ENCODE results near the gene RAPGEF5.

The RAPGEF5 gene

DNA sequence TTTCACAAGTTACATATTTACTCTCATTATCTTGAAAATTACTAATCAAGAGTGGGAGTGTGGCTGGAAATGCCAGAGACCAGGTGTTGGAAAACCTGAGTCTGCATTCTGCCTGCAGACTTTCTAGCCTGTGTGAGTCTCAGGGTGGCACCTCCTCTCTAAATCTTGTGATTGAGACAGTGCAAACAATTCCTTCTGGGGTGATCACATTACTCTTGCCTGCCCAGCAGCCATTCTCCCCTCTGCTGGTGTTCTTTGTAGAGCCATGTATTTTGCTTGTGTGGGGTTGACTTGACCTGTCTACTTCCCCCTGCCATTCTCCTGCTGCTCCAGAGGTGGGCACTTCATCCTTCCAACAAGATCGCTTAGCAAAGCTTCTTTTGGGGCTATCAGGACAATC lies 101.1 kb downstream of the RAPGEF5 start:
- DNase-seq: no peak

- DNase-seq: no peak
Measured at GRCh38 chr7:22255342-22255741, 101.6 kb downstream of the RAPGEF5 start.

GRCh38 chr7:22252936-22253536 lies 103.9 kb downstream of the RAPGEF5 start:
- DNase-seq: no peak

DNA sequence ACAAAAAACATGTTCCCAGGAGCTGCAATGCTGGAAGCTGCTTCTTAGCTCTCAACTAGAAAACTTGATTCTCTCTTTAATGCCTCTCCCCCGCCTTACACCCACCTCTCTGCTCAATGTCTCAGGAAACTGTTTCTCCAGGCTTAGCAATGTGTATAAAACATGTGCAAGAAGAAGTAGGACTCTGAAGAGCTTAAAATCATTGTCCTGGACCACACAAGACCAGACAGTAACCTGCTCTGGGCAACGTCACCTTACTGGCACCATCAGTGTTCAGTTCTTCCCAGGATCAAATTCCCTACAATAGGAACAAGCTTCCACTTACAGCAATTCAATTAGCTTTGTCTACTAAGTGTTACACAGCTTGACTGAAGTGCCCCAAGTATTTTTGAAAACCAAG lies 104.9 kb downstream of the RAPGEF5 start:
- DNase-seq: no peak

DNA sequence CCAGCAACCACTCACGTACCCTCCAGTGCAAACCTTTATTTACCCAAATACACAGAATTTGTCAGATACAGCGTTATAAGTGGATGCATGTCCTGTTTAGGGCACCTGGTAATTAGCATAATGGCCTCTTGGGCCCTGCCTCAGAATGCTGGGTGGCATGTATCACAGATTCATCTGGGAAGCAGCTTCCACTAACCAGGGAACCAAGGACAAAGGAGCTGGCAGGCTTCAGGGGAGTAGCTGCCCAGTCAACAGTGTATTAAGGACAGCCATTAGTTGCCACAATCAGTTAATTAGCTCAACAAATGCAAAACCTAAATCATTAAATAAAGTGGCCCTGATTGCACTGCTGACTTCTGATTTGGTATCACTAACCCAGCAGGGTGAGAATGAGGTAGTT lies 105.7 kb downstream of the RAPGEF5 start:
- no peak for DNase-seq

- DNase-seq: no peak
Measured at GRCh38 chr7:22250390-22250789, 106.6 kb downstream of the RAPGEF5 start.

DNA sequence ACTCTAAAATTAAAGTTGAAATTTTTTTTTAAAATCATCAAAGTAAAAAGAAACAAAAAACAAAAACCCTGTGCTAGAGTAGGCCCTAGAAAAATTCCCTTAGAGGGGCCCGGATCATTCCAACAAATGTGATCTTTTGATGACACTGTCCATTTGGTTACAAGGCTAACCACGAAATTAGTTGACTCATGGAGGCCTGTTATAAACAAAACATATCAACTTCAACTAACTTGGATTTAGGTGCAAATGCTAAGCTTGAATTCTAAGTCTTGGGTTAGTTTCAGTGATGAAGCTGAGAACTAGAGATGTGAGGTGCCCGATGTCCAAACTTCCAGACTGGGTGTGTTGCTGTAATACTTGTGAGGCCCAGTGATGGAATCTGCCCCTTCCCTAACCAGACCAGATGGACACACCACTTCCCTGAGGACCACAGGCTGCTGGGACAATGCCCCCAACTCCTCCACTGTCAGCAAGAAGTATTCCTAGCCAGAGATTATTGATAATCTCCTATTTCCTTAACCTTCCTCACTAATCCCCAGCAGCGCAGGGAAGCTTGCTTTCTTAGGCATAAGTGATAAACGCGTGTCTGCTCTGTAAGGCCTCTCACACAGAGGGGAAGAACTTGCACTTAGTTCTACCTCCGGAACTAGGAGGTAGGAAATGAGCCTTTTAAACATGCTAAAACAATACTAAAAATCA lies 108.7 kb downstream of the RAPGEF5 start:
- DNase-seq: no peak

DNA sequence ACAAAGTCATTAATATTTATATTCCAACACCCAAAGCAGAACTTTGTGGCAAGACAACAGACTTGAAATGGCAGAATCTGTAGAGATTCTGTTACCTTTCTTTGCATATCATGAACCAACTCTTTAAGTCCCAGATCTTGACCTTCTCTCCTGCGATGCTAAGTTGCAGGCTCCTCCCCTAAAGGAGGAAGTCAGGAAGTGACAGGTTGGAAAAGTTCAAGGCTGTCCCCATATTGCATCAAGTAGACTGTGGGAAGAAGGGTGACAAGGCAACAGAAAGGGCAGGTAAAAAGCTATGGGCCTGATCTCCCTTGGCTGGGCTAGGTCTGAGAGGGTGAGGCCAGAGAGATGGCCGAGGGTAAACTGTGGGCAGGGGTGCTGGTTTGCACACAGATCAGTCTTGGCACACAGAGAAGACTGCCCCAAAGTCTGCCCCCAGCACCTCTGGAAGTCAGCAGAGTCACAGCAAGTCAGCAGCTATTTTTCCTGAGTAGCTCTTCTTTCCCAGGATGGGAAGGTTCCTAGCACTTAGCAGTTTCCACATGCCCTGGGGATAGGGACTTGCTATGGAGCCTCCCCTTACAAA lies 115.1 kb downstream of the RAPGEF5 start:
- DNase-seq: no peak

DNA sequence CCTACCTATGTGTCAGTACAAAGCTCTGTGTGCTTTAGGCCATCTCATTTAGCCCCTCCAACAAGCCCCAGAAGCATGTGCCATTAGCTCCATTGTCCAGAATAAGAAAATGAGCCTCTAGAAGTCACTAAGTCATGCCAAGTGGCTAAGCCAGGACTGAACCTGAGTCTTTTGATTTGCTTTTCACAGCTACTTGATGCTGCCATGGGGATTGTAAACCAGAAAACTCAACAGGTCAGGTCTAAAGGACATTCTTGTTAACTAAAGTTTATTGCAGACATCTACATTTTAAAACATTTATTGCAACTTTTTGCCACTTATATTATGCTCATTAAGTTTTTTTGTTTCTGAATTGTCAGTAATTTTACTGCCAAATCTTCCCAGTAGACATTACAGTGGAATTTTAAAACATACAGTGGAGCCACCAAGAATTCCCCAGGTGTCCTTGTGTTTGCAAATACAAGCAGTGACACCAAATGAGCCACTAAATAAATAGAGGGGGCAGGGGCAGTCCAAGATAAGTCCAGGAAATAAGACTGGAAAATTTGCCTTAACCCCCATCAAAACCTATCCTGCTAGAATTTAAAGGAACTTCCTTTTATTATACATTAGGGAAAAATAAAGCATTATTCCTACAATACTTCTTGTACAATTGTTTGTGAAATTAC lies 115.9 kb downstream of the RAPGEF5 start:
- DNase-seq: no peak

- no peak for DNase-seq
Measured at GRCh38 chr7:22238354-22239311, 118.3 kb downstream of the RAPGEF5 start.

DNA sequence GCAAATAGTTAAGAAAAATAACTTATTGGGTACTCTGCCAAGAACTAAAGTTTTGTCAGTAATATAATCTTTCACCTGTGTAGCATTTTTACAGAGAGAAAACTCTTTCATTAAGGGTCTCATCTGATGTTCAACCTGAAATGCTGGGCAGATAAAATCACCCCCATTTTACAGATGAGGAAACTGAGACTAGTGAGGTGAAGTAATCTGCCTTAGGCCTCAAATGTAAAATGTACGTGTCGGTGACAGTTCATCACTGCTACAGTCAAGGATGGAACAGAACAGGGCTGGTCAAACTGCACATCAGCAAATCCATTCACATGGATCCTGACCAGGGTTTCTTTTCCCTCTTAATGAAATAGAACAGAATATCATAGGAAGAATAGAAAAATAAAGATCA lies 121.8 kb downstream of the RAPGEF5 start:
- no peak for DNase-seq

DNA sequence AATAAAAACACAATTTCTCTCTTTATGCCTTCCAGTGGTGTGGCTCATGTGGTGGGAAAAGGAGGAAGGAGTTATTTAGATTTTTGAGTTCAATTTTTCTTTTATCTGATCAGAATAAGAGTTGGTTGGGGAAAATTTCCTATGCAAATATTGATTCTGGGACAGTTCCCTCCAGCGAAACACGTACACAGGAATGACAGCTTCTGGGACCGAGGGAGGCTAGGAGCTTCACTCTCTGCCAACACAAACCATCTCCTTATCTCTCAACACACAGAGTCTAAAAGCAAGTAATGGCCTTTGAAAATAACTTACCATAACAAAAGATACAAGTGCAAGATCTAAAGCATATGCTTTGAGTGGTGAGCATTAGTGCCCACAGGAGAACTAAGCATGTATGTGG lies 122.7 kb downstream of the RAPGEF5 start:
- DNase-seq: no peak

DNA sequence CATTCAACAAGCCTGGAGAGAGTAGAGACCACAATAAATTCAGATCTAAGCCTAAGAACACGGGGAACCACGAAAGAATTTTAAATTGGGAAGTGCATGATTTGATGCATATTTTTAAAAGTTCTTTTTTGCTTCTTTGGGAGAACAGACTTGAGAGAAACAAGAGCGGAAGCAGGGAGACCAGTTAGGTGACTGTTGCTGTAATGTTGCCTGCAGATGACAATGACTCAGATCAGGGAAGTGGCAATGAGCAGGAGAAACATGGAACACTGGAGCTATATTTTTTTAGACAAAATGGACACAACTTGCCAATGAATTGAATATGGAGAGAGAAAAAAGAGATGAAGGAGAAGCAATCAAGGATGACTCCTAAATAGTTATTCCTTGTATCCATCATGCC lies 125.1 kb downstream of the RAPGEF5 start:
- no peak for DNase-seq

GRCh38 chr7:22231141-22231540 lies 125.8 kb downstream of the RAPGEF5 start:
- no peak for DNase-seq

- no peak for DNase-seq
Measured at GRCh38 chr7:22230238-22230637, 126.7 kb downstream of the RAPGEF5 start.

GRCh38 chr7:22229148-22229547 lies 127.8 kb downstream of the RAPGEF5 start:
- no peak for DNase-seq

- no peak for DNase-seq
Measured at GRCh38 chr7:22223807-22224206, 133.1 kb downstream of the RAPGEF5 start.

DNA sequence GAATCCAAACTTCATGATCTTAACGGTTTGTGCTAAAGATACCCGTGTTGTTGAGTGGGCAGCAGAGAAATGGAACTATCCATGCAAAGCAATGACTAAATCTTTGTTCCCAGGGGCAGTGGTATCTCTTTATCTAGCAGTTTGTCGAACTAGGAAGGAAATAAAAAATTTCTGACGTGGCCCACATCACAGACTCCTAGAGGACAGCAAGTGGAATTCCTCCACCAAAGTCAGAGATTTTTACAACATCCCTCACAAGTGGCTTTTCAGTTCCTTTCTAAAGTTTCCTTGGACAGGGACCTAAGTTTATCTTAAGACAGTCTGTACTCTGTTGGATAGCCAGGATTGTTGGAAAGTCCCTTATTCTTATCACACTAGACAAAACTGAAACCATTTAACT lies 136.0 kb downstream of the RAPGEF5 start:
- no peak for DNase-seq

GRCh38 chr7:22219739-22220493 lies 137.0 kb downstream of the RAPGEF5 start:
- no peak for DNase-seq

DNA sequence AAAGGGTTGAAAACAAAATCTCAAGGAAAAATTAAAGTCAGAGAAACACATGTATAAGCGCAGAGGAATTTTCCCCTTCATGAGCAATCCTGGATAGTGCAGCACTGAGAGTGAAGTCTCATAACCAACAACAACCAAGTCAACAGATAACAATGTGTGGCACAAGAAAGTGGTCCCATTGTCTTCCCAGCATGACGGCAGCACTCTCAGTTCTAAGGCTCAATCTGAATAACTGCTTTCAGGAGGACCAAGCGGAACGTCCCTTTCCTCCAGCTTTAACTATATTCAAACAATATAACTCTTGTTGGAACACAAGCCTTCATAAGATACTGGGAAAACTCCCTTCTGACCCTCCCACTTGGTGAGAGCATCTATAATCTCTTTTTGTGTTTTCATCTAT lies 137.9 kb downstream of the RAPGEF5 start:
- DNase-seq: no peak

DNA sequence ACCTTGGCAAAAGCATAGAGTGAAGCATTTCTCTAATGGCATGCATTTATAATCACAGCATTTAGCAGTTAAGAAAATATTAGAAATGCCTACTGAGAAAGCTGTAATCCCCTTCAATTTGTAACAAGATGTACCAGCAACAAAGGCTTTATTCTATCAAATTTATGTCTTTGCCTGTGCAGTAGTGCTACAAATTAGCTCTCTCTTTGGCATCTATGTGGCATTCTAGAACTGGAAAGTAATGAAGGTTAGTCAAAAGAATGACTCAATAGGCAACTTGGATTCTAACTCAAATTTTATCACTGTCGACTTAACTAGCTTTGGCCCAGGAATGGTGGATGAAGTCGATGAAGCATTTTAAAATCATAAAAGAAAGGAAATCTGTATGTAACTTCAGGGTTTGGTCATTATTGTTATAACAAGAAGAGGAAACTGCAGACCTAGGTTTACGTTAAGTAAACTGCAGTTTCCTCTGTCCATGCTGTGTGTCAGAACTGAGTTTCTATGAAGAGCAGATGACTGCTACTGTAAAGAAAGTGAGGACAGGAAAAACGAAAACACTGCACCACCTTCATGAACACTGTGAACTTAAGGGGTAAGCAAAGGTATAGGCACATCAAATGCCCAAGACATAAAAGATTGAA lies 140.0 kb downstream of the RAPGEF5 start:
- DNase-seq: no peak

- DNase-seq: no peak
Measured at GRCh38 chr7:22216309-22216708, 140.6 kb downstream of the RAPGEF5 start.
